IPS-NIHi7 (cell line): ENCODE measurements around the gene CACNA2D4.

Experiments used
- DNase-seq: peaks from one replicate; pipeline ENCODE4 v3.0.0; 2012; ENCODE audit warnings: mixed read lengths; ENCODE audit errors: extremely low spot score

The CACNA2D4 gene

GRCh38 chr12:1917172-1918070 lies 1.0 kb downstream of the CACNA2D4 start:
- DNase-seq, result peak; percentile 3

GRCh38 chr12:1916371-1917171 lies 1.9 kb downstream of the CACNA2D4 start:
- DNase-seq, result peak; percentile 7

DNA sequence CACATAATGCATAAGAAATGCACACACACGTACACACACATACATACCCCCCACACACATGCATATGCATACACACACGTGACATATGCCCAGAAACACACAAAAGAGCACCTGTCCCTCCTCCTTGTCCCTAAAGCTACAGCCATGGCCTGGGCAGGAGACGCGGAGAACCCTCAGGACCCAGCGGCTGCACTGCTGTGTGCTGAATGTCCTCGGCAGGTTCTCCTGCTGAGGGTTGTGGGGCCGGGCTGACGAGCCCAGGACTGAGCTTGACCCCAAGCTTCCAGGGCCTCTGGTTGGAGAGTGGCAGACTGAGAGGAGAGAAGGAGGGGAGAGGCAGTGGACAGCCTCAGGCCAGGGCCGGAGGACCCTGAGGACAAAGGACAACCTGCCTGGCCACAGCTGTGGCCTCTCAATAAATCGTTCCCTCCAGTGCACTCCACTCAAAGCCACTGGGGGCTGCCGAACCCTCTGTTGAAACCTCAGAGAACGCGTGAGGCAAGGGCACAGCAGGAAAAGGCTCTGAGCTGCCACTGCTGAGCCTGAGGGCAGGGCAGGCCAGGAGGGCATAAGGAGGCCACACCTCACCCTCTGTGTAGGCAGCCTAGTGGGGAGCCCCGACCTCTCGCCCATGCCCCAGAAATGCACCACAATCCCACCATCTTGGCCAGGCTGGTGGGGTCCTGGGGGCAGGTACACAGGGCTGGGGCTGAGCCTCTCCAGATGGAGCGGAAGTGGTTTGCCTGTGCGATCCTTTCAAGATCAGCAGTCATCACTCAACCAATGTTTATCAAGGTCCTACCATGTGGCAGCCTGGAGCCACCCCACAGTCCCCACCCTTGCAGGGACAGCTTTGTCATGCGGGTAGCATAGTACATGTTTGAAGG lies 3.1 kb downstream of the CACNA2D4 start:
- DNase-seq, result peak; percentile 11

GRCh38 chr12:1914114-1914911 lies 4.1 kb downstream of the CACNA2D4 start:
- DNase-seq, result peak; percentile 7

GRCh38 chr12:1913377-1914113 lies 4.9 kb downstream of the CACNA2D4 start:
- DNase-seq, result peak; percentile 24

DNA sequence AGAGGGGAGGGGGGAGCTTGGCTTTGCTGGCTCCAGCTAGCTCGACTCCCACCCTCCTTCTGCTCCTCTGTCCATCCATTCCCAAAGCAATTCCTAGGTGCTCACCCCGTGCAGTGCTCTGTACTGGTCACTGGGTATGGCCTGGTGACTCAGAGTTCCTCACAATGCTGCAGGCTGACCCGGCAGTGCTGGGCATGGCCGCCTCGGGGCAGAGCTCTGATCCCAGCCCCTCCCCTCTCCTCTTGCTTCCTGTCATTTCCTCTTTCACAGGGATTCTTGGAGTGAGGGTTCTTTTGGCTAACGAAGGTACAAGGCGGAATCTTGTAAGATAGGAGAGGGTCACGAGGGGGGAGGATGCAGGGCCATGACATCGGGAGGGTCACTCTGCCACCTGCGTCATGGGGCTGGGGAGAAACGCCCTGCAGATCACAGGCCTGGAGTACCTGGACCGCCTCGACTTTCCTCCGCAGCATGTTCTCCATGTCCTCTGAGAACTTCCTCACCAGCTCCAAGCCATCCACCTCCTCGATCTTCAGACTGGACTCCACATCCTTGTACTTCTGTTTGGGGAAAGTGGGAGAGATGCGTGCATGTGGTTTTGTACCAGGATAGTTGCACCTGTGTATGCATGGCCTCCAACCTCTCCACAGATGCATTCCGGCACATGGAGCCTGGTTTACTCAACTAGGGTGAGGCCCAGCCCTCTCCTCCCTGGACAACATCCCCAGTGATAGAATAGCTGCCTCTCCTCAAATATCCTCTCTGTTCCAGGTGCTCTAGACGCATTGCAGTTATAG lies 5.7 kb downstream of the CACNA2D4 start:
- peak; percentile 35 for DNase-seq

GRCh38 chr12:1911598-1912575 lies 6.6 kb downstream of the CACNA2D4 start:
- DNase-seq, result peak; percentile 12

DNA sequence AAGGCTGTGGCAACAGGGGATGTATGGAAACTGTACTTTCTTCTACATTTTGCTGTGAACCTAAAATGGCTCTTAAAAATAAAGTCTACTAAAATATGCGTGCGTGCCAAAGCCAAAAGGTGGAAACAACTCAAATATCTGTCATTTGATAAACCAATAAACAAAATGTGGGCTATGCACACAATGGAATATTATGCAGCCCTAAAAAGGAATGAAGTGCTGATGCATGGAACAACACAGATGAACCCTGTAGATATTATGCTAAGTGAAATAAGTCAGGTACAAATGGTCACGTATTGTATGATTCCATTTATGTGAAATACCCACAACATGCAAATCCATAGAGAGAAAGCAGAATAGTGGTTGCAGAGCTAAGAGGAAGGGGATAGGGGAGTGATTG lies 8.0 kb downstream of the CACNA2D4 start:
- DNase-seq, result no peak

- DNase-seq, result peak; percentile 11
Measured at GRCh38 chr12:1908758-1909157, 9.7 kb downstream of the CACNA2D4 start.

DNA sequence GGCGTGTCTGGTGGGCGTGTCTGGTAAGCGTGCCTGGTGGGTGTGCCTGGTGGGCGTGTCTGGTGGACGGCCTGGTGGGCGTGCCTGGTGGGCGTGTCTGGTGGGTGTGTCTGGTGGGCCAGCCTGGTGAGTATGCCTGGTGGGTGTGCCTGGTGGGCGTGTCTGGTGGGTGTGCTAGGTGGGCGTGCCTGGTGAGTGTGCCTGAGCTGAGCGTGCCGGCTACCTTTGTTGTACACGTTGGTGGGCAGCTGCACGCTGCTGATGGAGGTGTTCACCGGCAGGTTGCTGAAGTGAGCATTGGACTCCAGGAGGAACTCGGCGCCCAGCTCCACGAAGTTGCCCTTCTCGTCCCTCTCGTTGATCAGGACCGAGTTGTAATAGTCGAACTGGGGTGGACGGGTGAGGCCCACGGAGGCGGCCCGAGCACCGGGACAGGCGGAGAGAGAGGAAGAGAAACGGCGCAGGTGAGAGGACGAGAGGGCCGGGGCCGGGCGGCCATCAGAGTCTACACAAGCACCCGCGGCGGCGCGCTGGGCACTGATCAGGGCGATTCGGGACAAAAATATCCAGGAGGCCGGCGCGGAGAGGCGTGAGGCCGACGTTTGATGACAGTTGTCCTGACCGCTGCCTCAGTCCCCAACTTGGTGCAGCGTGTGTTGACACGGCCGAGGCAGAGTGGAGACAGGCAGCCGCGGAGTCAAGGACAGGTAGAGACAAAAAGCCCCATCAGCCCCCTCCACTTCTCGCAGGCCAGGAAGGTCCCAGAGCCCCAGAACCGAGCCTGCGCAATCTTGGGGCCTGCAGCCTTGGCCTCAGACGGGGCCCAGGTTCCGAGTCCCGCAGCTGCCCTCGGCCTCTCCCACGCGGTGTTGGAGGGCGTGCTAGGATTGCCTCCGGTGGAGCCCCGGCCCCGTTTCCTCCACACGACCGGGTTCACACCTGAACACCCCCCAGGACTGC lies 10.5 kb downstream of the CACNA2D4 start:
- DNase-seq, result peak; percentile 27

GRCh38 chr12:1906579-1906978 lies 11.9 kb downstream of the CACNA2D4 start:
- no peak for DNase-seq

GRCh38 chr12:1904875-1905274 lies 13.6 kb downstream of the CACNA2D4 start:
- no peak for DNase-seq

DNA sequence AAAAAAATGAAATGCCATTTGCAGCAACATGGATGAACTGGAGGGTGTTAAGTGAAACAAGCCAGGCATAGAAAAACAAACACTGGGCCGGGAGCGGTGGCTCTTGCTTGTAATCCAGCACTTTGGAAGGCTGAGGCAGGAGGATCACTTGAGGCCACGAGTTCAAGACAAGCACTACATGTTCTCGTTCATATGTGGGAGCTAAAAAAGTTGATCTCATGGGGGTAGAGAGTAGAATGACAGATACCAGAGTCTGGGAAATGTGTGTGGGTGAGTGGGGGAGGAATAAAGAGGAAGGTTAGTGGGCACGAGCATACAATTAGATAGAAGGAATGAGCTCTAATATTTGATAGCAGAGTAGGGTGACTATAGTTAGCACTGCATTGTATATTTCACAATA lies 21.5 kb downstream of the CACNA2D4 start:
- DNase-seq, result no peak

- DNase-seq, result peak; percentile 5
Measured at GRCh38 chr12:1890810-1891209, 27.6 kb downstream of the CACNA2D4 start.

DNA sequence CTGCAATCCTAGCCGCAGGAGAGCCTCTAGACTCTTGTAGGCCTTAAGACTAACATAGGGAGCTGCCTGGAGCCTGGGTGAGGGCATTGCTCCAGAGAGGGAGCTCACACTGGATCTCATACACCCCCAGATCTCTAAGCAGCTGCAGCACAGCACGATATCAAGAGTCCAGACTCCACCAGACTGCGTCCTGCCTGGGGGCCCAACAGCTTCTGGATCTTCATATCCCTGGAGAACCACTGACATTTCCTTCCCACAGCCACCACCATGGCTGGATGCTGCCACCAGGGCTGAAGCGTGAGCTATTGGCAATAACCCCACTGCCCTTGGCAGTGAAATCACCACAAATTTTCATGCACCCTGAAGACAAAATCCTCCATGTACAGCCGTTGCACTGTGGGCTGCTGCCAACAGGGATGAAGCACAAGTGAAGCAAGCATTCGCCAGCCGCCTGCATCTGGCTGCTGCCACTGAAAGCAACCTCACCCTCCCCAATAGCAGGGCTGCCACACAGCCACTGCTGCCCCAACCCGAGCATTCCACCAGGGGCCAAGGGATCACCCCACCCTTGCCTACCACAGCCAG lies 28.2 kb downstream of the CACNA2D4 start:
- peak; percentile 5 for DNase-seq

DNA sequence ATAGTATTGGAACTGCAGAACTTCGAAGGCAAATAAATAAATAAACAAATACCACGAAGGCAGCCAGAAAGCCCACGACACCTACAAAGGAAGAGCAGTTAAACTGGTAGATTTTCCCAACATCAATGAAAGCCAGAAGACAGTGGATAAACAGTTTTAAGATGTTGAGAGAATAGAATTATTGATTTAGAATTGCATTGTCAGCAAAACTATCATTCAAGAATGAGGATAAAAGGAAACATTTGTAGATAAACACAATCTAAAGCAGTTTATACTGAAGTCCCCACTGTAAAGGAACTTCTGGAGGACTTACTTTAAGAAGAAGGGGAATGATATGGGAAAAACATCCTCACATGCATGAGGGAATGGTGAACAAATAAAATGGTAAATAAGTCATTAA lies 29.5 kb downstream of the CACNA2D4 start:
- DNase-seq, result no peak
